GM12892 (cell line): ENCODE data around the gene GRK1.

Source experiments
- POLR2A ChIP-seq: IDR thresholded peaks from 2 replicates; pipeline ENCODE4 v1.6.1; 2011; ENCODE audit warnings: low read depth, low read length, control low read depth
- POLR2AphosphoS5 ChIP-seq: IDR thresholded peaks from 2 replicates; pipeline ENCODE4 v1.6.1; 2011; ENCODE audit warnings: low read depth, low read length, control low read depth
- TAF1 ChIP-seq: IDR thresholded peaks from 2 replicates; pipeline ENCODE4 v1.6.1; 2011; ENCODE audit warnings: low read depth, mild to moderate bottlenecking, control low read depth, low read length, borderline replicate concordance

- TF ChIP-seq POLR2AphosphoS5 (no peak), POLR2A (no peak), TAF1 (no peak)
These were observed 7.0 kb upstream of the GRK1 start for GRCh38 chr13:113660066-113660465.
